Measurements from ENCODE around the gene TBC1D9. TPM values are rescaled to one million over a fixed set of nuclear protein-coding genes. Genes with fewer than 3 reads are reported as not detected.

TBC1D9 gene
- total RNA-seq, 2 experiments from 2014 or later: 0.20 to 0.33 TPM

- Mint-ChIP-seq H3K36me3 (ENCODE audit: low read depth) (no peaks in the 10 kb centered on the region), H3K27me3 (peaks cover 9% of the 10 kb centered on the region), H3K4me3 (no peak overlapping the region), H3K9me3 (no peaks in the 10 kb centered on the region), H3K27ac (no peak overlapping the region), H3K4me1 (ENCODE audit: low read depth) (no peaks in the 10 kb centered on the region)
- no peak overlapping the region for H3K4me3 ChIP-seq (ENCODE audit: low read length)
- intact Hi-C loops (cut with DNase I, micrococcal nuclease): no loop called here
- H3K27me3 ChIP-seq (ENCODE audit: control insufficient read depth in 1 of 2, insufficient read depth in 2 of 2, low read length in 2 of 2): peaks cover 0 to 2% of the 10 kb centered on the region in 2 experiments
- H3K27ac ChIP-seq (ENCODE audit: low read depth in 1 of 2, low read length in 2 of 2): no peak overlapping the region
- no peak for ATAC-seq (ENCODE audit: poor library complexity)
- TF ChIP-seq, protein P1, sequence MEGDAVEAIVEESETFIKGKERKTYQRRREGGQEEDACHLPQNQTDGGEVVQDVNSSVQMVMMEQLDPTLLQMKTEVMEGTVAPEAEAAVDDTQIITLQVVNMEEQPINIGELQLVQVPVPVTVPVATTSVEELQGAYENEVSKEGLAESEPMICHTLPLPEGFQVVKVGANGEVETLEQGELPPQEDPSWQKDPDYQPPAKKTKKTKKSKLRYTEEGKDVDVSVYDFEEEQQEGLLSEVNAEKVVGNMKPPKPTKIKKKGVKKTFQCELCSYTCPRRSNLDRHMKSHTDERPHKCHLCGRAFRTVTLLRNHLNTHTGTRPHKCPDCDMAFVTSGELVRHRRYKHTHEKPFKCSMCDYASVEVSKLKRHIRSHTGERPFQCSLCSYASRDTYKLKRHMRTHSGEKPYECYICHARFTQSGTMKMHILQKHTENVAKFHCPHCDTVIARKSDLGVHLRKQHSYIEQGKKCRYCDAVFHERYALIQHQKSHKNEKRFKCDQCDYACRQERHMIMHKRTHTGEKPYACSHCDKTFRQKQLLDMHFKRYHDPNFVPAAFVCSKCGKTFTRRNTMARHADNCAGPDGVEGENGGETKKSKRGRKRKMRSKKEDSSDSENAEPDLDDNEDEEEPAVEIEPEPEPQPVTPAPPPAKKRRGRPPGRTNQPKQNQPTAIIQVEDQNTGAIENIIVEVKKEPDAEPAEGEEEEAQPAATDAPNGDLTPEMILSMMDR (IDR thresholded peaks at IDR 0.05): no peak
- POLR2A ChIA-PET: no interaction called here
- no peaks in the 10 kb centered on the region for H3K36me3 ChIP-seq (ENCODE audit: insufficient read depth, low read length)
- no peak for DNase-seq
- no peaks in the 10 kb centered on the region for H3K9me3 ChIP-seq (ENCODE audit: control insufficient read depth in 1 of 2, insufficient read depth in 1 of 2, low read length in 2 of 2)
- CTCF ChIA-PET: no interaction called here
- H3K4me1 ChIP-seq (ENCODE audit: insufficient read depth, low read length): no peaks in the 10 kb centered on the region
Observed at GRCh38 chr4:140769209-140769608, 13.0 kb upstream of the TBC1D9 start.

GRCh38 chr4:140764785-140765392, 8.7 kb upstream of the TBC1D9 start:
- H3K36me3 ChIP-seq (ENCODE audit: insufficient read depth, low read length): no peaks in the 10 kb centered on the region
- Mint-ChIP-seq H3K9me3 (no peaks in the 10 kb centered on the region), H3K27ac (no peak overlapping the region), H3K27me3 (peaks cover 31% of the 10 kb centered on the region), H3K4me1 (ENCODE audit: low read depth) (no peaks in the 10 kb centered on the region), H3K4me3 (no peak overlapping the region), H3K36me3 (ENCODE audit: low read depth) (no peaks in the 10 kb centered on the region)
- ChIA-PET CTCF (interaction anchor here (0.7 kb wide), 1 partner anchor 14 kb away, joined by 3 read pairs; no protein-coding TSS in a partner anchor), POLR2A (no interaction called here)
- ATAC-seq (ENCODE audit: poor library complexity) (no peak), DNase-seq (no peak)
- H3K27me3 ChIP-seq (ENCODE audit: control insufficient read depth in 1 of 2, insufficient read depth in 2 of 2, low read length in 2 of 2): peaks cover 0 to 4% of the 10 kb centered on the region in 2 experiments
- H3K9me3 ChIP-seq (ENCODE audit: control insufficient read depth in 1 of 2, insufficient read depth in 1 of 2, low read length in 2 of 2): no peaks in the 10 kb centered on the region
- intact Hi-C loops (cut with DNase I, micrococcal nuclease): no loop called here
- H3K4me3 ChIP-seq (ENCODE audit: low read length): no peak overlapping the region
- H3K27ac ChIP-seq (ENCODE audit: low read depth in 1 of 2, low read length in 2 of 2): no peak overlapping the region
- no peaks in the 10 kb centered on the region for H3K4me1 ChIP-seq (ENCODE audit: insufficient read depth, low read length)
- TF ChIP-seq, protein P1 (IDR thresholded peaks at IDR 0.05): no peak

DNA sequence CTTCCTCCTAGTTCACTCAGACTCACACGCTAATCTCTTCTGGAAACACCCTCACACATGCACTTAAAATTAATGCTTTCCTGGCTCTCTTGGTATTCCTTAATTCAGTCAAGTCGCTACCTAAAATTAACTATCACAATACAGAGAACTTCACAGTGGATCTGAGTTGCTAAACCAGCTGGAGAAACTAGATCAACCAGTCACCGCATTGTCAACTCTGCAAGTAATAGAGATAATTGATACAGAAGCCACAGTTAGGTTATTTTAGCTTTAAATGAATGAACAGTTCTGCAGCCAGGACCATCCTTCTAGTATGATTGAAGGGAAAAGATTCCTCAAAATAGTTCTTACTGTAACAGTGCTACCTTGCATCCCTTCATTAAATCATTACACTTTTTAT, 6.0 kb upstream of the TBC1D9 start:
- H3K4me1 Mint-ChIP-seq (ENCODE audit: low read depth): no peaks in the 10 kb centered on the region
- no peak for DNase-seq
- peaks cover 11 to 15% of the 10 kb centered on the region in 2 experiments for H3K27me3 ChIP-seq (ENCODE audit: control insufficient read depth in 1 of 2, insufficient read depth in 2 of 2, low read length in 2 of 2)
- intact Hi-C loops (cut with DNase I, micrococcal nuclease): no loop called here
- H3K27ac Mint-ChIP-seq: no peak overlapping the region
- ChIA-PET CTCF (no interaction called here), POLR2A (no interaction called here)
- no peaks in the 10 kb centered on the region for H3K4me1 ChIP-seq (ENCODE audit: insufficient read depth, low read length)
- H3K4me3 ChIP-seq (ENCODE audit: low read length): no peak overlapping the region
- H3K36me3 ChIP-seq (ENCODE audit: insufficient read depth, low read length): no peaks in the 10 kb centered on the region
- H3K36me3 Mint-ChIP-seq (ENCODE audit: low read depth): no peaks in the 10 kb centered on the region
- TF ChIP-seq, protein P1 (IDR thresholded peaks at IDR 0.05): no peak
- H3K27ac ChIP-seq (ENCODE audit: low read depth in 1 of 2, low read length in 2 of 2): no peak overlapping the region
- H3K27me3 Mint-ChIP-seq: peaks cover 51% of the 10 kb centered on the region
- no peak for ATAC-seq (ENCODE audit: poor library complexity)
- H3K9me3 Mint-ChIP-seq: no peaks in the 10 kb centered on the region
- no peak overlapping the region for H3K4me3 Mint-ChIP-seq
- H3K9me3 ChIP-seq (ENCODE audit: control insufficient read depth in 1 of 2, insufficient read depth in 1 of 2, low read length in 2 of 2): no peaks in the 10 kb centered on the region

Measured in CD4-positive, alpha-beta T cell (primary cell).